ENCODE results near the gene NTM.
A peak's percentile ranks its signal among the peaks of the same experiment; 100 is the strongest.

The NTM gene

GRCh38 chr11:131880316-131880715, 509.9 kb downstream of the NTM start:
- no peak for DNase-seq

DNA sequence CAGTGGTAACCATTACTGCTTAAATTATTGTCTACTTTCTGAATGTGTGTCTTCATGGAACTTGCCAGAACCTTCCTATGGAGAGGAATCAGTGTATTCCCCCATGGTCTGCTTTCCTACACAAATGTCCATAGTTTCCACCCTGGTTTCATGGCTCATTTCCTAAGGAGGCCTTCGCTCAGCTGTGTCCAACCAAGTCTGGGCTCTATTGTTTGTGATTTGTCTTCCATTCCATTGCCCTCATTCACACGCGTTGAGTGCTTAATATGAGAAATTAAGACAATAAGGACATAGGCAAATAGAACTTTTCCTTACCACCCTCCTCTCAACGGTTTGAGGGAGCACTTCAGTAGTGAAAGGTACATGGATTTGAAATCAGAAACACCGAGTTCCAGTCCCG, 510.6 kb downstream of the NTM start:
- DNase-seq = no peak

- DNase-seq = no peak
These were observed 512.9 kb downstream of the NTM start for GRCh38 chr11:131883332-131883731.

GRCh38 chr11:131884461-131885073, 514.2 kb downstream of the NTM start:
- no peak for DNase-seq

- DNase-seq = no peak
These were observed 515.0 kb downstream of the NTM start for GRCh38 chr11:131885431-131885830.

DNA sequence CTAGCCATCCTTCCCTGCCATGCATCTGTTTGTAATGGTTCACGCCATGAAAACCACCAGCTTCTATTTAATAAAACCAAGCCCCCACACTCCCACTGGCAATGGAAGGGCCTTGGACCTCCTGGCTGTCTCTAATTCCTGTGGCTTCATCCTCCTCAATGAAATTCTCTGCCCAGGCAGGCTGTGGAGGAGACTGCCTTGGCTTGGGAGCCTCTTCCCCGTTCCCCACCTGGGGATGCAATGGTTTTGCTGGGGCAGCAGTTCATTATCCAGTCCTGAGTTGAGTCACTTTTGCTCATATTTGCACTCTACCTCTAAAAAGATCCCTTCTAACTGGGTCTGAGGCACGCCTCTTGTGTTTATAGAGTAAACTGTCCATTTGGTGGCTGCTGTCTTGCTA, 515.8 kb downstream of the NTM start:
- DNase-seq = no peak

DNA sequence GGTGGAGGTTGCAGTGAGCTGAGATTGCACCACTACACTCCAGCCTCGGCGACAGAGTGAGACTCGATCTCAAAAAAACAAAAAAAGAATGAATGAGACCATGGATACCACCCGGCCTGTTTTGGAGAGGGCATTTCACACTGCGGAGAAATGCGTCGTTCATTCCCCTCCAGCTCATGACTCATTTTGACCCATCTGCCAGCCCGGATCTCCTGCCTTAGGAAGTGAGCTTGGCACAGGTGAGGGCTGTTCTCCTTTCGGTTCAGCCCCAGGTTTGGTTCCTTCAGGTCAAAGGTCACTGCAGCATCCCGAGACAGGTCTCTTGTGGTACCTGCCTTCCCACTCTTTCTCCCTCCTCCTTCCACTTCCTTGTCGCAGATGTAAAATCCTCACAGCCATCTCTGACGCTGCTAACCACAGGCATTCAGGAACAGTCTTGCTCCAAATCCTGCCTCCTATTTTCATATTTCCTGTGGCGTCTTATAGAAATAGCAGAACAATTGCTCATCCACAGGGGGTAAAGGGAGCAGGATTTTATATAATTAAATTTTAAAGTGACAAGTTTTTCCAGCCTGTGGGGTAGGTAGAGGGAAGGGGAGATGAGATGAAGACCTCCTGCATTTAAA, 517.9 kb downstream of the NTM start:
- DNase-seq = no peak

- no peak for DNase-seq
These were observed 518.7 kb downstream of the NTM start for GRCh38 chr11:131889146-131889577.

DNA sequence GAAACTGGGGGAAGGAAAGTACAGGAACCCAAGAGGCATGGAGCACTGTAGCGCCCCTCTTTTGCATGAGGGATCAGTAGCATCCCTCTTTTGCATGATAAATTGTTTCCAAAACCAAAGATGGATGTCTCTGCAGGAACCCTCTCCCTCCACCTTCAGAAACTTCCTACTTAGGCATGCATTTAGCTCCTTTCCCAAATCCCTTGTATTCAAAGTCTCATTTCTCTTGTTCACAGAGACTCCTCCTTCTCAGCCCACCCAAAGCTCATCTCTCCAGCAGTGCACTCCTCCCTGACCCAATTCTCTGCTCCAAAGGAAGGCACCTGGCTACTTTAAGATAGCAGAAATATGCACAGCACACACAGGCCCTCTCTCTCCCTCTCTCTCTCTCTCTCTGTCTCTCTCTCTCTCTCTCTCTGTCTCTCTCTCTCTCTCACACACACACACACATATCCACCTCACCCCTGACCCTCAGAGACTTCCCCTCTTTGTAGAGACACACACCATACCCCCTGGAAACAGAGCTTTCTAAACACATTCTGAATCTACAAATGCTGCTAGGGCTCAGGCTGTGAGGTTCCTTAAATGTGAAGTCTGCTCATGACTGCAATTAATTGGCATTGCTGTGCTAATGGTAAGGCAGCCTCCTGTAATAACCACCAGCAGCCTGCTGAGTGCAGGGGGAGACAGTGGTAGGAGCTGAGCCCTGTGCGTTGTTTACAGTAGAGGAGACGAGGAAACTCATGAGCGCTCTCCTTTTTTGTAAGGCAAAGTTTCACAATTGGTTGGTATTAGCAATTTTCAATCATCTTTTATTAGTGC, 519.6 kb downstream of the NTM start:
- DNase-seq = no peak

DNA sequence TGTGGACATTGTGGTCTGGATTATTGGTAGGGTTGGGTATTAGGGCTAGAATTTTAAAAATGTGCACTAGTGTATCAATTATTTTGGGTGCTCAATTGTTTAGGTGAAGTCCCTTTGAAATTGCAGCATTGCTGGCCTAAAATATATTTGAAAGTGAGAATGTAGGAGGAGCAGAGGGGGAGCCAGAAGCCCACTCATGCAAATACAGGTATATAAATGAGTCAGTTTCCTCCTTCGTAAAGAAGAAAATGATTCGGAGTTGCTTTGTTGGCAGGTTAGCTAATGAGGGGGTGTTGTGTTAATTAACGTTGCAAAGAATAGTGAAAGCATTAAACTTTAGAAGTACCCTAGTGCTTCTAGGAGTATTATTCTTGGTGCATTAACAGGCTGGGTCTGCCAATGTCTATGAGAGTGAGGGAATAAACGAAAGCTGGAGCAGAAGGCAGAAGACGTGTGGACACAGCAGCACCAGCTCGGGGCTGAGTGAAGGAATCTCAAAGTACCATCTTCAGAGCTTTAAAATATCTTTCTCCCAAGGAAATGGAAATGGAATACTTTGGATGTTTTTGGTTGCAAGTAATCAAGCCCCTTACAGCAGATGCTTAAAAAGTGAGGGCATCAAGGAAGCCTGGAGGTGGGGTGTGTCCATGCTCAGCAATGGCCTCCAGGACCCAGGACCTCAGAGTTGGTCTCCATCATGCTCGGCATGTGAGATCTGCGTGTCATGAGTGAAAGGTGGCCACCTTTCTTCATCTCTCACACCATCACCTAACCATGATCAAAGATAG, 522.9 kb downstream of the NTM start:
- no peak for DNase-seq

DNA sequence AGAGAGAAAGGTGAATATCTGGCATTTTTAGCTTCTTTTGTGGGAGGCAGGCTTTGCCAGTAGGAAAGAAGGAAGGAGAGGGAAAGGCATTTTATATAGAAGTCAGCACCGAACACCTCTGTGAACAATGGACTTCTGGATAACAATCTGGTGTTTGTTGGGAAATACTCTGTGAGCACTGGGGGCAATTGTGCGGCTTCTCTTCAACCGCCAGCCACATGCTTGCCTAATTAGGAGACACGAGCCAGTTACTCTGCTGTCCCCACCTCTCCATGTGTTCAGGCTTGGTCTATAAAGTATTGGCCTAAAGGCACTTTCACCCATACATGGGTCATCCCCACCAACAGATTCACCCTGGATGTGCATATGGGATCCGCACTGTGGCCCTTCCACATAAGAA, 523.6 kb downstream of the NTM start:
- DNase-seq = no peak

DNA sequence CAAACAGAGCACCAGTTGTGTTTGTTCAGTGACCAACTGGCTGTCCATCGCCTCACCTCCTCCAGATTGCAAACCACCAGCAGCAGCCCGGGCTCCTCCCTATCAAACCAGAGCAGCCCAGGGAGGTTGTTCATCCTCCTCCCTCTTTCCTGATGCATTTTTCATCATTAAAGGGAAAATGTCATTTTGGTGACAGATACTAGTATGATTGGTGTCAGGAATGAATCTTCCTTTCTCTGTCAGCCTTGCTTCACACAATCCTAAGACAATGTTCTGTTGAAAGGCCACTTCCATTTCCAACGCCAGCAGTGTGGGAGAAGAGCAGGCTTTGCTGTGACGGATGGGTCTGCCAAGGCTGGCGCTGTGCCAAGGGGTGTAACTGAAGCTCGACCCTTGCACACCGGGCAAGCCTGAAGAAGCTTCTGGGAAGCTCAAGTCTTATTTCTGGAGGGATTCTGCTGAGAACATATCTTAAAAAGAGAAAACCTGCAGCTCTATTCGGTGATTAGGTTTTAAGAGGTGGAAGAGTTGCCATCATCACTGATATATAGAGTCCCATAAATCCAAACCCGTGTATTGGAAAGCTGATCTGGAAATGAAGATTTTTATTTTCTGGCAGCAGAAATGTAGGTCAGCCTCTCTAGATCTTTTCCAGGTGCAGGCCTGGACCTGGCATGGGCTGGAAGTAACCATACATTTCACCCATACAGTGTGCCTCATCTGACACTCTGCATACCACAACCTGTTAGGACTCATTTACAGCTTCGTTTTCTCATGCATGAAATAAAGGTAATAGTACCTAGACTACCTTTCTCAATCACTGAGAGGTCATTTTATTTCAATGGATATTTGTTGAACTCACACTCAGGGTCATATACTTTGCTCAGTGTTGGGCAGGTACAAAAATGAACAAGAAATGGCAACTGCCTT, 524.5 kb downstream of the NTM start:
- peak in 1 of 58 donors; percentile 20 for DNase-seq

GRCh38 chr11:131895865-131896264, 525.5 kb downstream of the NTM start:
- DNase-seq = no peak

DNA sequence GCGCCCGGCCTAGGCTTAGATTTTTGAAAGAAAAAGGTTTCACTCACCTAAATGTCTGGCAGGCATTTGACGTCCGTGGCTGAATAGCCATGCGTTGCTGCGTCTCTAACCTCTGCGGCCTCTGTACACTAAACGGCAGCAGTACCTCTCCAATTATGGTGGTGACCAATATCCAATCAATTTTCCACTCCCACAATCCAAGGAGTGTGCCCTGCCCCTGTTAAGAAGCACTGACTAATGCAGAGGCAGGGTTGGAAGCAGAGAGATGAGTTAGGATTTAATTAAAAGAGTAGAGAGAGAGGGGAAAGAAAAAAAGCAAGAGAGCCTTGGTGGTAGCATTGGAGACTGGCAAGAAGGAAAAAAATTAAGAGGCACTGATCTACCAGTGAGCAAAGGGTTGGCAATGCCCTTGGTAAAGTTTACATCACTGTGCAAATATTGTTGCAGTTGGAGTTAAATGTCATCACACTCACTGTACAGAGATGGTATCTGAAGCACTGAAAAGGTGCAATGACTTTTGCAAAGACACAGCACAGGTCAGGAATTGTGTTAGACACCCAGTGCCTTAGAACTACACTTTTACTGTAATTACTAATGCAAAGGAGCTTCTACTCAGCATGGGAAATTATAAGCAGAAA, 526.7 kb downstream of the NTM start:
- DNase-seq = no peak

- DNase-seq = no peak
These were observed 527.5 kb downstream of the NTM start for GRCh38 chr11:131897956-131898355.

DNA sequence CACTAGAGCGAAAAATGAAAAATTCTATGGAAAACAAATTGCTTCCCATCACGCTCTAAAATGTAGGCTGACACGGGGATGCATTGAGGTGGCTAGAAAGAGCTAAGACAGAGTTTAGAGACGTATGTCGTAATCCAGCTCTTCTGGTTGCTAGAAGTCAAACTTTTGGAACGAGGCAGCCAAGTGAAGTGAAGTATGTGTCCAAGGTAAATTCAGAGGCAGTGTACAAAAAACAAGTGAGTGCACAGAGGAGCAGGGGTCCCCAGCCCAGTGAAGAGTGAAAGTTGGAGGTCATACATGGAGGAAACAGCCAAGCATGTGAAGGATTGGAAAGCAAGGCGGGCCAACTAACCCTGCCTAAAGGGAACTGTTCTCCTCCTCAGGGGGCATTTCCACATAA, 528.5 kb downstream of the NTM start:
- DNase-seq = no peak

DNA sequence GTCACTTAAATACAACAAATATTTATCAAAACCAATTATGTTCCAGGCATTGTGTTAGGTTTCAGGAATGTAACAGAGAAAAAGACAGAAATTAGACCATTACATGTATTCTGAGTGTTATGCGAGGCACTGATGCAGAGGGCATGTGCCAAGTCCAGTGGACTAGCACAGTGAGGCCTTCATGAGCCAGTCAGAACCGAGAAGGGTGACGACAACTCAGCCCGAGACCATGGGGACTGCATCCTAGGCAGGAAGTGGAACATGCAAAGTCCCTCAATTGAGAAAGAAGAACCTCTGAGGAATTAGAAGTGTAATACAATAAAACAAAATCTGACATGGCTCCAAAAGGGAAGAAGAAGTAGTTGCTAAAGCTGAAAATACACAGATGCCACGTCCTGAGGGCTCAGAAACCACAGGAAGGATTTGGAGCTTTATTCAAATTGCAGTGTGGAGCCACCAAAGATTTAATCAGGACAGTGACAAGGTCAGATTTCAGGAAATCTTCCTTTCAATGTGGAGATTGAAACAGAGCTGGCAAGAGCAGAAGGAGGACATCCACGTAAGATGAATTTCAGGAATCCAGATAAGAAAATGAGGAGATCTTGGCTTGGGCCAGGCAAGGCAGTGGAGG, 529.6 kb downstream of the NTM start:
- no peak for DNase-seq

GRCh38 chr11:131902421-131902820, 532.0 kb downstream of the NTM start:
- no peak for DNase-seq

GRCh38 chr11:131903074-131903473, 532.7 kb downstream of the NTM start:
- no peak for DNase-seq

DNA sequence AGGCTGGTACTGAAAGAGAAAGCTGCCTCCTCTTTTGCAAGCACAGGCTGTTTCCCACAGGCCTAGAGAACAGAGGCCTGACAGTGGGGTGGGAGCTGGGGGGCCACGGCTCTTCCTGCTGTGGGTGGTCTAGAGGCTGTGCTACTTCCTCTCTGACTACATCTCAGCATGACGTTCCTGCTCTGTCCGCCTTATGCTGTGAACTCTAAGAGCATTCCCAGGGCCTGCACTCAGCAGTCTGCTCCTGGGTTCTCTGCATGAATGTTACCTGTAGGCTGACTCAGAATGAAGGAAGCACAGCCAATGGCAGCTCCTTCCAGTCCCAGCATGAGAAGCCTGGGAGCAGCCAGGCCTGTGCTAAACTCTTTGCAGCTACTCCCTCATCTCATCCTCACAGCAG, 534.3 kb downstream of the NTM start:
- DNase-seq = no peak
